IPS-20b (cell line): ENCODE measurements around the gene MSI2.

Experiments used
- H3K27ac ChIP-seq: one replicate; pipeline ENCODE4 v1.5.1; 2013; ENCODE audit warnings: low read length
- H3K27me3 ChIP-seq: 2 replicates; pipeline ENCODE4 v1.6.1; 2013; ENCODE audit warnings: mild to moderate bottlenecking, low read length, inconsistent platforms; ENCODE audit not compliant: insufficient read depth
- H3K36me3 ChIP-seq: 2 replicates; pipeline ENCODE4 v1.6.1; 2013; ENCODE audit warnings: low read depth, mild to moderate bottlenecking, inconsistent platforms, low read length, moderate library complexity; ENCODE audit not compliant: insufficient read depth
- H3K4me1 ChIP-seq: 2 replicates; pipeline ENCODE4 v1.6.1; 2013; ENCODE audit warnings: mild to moderate bottlenecking, control low read depth, inconsistent platforms, low read length, moderate library complexity; ENCODE audit not compliant: insufficient read depth
- H3K4me3 ChIP-seq: 2 replicates; pipeline ENCODE4 v1.5.1; 2013; ENCODE audit warnings: mild to moderate bottlenecking, low read length, inconsistent platforms
- H3K9ac ChIP-seq: 2 replicates; pipeline ENCODE4 v1.6.1; 2013; ENCODE audit warnings: low read depth, mild to moderate bottlenecking, inconsistent platforms, low read length, moderate library complexity
- H3K9me3 ChIP-seq: 2 replicates; pipeline ENCODE4 v1.6.1; 2013; ENCODE audit warnings: mild to moderate bottlenecking, low read depth, low read length, inconsistent platforms; ENCODE audit not compliant: insufficient read depth

The MSI2 gene

DNA sequence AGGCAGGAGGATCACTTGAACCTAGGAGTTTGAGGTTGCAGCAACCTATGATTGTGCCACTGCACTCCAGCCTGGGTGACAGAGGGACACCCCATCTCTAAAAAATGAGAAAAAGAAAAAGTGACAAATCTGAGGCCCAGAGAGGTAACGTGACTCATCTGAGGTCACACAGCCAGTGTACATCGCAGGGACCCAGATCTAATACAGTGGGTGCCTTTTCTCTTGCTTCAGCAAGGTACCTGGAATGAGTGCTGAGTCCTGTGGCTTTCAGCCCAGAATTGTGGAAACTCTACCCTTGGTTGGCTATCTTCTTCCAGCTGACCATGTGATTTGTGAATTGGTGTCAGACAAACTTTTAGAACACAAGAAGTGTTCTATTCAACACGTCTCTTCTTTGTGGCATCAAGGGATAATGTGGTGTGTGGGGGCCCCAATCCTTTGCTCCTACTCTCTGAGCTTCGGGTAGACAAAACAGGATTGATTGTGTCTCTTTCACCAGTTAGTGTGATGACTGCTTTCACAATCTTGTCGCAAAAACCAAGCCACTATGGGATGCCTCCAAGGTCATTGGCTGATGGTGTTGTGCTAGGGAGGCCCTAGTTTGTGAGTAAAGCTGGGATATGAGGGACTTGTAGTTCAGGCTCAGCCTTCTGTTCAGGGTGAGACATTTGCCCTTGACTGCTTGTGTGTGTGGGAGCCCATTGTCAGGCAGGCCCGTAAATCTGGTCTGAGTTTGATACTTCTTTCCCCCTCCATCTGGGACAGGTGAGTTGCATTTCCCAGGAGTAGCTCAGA is 71.0 kb downstream of the MSI2 start:
- Histone ChIP-seq H3K27me3 (no peaks in the 10 kb centered on the region), H3K4me3 (no peak overlapping the region), H3K36me3 (peaks cover 16% of the 10 kb centered on the region; the same call in 1 of the 2 replicates), H3K27ac (no peak overlapping the region), H3K9me3 (no peaks in the 10 kb centered on the region), H3K9ac (no peak overlapping the region), H3K4me1 (peaks cover 5% of the 10 kb centered on the region; the same call in 1 of the 2 replicates)

DNA sequence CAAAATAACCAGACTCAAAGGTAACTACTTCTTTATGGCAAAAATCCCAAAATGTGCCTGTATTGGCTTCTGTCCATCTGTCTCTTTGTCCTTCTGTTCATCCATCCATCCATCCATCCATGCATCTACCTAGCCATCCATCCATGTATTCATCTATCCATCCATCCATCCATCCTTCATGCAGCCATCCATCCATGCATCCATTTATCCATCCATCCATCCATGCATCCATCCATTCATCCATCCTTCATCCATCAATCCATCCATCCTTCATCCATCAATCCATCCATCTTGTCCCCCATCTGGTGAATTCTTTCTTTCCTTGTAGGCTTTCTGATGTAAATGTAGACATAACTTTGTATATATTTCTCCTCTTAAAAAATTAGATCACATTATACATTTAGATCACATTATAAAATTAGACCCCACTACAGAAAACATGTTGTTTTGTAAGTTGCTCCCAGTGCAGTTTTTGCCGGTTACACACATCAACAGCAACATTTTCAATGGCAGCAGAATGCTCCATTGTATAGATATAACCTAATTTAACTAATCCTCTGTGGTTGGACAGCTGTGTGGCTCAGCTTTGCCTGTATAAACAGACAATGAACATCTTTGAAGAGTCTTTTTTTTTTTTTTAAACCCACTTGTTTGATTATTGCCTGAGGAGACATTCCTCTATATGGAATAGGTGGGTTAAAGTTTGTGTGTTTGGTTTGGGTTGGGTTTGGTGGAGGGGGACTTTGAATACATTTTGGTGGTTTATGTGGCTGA is 72.0 kb downstream of the MSI2 start:
- H3K4me3 ChIP-seq = no peak overlapping the region
- no peaks in the 10 kb centered on the region for H3K9me3 ChIP-seq
- H3K36me3 ChIP-seq = peaks cover 16% of the 10 kb centered on the region; the same call in 1 of the 2 replicates
- H3K27ac ChIP-seq = no peak overlapping the region
- no peak overlapping the region for H3K9ac ChIP-seq
- peaks cover 10% of the 10 kb centered on the region; the same call in 1 of the 2 replicates for H3K4me1 ChIP-seq
- no peaks in the 10 kb centered on the region for H3K27me3 ChIP-seq

DNA sequence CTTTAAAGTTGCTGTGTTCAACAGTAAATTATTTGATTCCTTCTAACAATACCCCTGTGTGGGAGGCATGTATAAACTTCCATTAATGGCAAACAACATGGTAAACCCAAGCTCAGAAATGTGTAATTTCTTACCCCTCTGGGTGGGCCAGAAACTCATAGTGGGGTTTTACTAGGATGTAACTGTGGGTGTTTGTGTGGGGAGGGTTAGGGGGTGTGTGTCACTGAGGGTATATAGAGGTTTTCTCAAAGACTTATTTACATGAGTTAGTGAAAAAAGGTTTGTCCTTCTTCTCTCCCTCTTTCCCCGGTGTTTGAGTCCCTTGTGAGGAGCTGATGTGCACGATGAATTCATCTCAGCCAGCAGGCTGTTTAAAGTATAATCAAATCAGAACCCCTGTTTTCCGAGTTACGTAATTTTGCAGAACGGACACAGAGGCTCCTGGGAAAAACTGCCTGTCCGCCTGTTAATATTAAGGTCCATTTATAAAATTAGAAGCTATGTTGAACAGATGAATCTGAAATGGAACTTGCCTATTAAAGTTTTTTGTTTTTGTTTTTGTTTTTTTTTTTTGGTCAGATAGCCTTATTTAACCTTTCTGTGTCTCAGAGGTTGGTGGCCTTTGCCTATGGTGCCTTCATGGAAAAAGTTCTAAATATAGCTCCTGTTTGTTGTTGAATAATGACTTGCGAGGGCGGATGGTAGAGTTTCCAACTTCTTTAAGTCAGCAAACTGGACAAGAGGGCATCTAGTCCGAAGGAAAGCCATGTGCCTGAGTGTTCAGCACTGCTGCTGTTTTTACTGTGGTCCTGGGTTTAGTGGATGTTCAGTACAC is 73.3 kb downstream of the MSI2 start:
- Histone ChIP-seq H3K27ac (no peak overlapping the region), H3K4me1 (peaks cover 10% of the 10 kb centered on the region; the same call in 1 of the 2 replicates), H3K27me3 (no peaks in the 10 kb centered on the region), H3K9ac (no peak overlapping the region), H3K9me3 (no peaks in the 10 kb centered on the region), H3K36me3 (peaks cover 10% of the 10 kb centered on the region; the same call in 1 of the 2 replicates), H3K4me3 (no peak overlapping the region)

DNA sequence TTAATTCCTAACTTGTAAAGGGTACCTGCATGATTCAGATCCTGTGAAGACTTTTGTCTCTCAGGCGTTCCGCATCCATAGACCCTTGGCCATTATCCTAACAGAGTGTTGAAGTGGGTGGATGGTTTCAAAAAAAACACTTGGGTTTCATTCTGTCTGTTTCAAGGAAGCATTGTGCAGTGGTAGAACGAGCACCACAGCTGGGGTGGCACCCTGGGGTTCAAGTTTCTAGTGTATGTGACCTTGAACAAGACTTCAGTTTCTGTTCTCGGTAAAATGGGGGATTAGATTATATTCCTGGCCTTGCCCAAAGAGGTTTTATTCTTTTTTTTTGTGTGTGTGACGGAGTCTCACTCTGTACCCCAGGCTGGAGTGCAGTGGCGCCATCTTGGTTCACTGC is 74.3 kb downstream of the MSI2 start:
- H3K4me3 ChIP-seq = no peak overlapping the region
- H3K27me3 ChIP-seq = no peaks in the 10 kb centered on the region
- no peak overlapping the region for H3K27ac ChIP-seq
- H3K9ac ChIP-seq = no peak overlapping the region
- no peaks in the 10 kb centered on the region for H3K9me3 ChIP-seq
- H3K36me3 ChIP-seq = 0 out of 2 replicates have a peak, but pooled peaks cover 5% of the 10 kb centered on the region
- H3K4me1 ChIP-seq = peaks cover 10% of the 10 kb centered on the region; the same call in 1 of the 2 replicates

DNA sequence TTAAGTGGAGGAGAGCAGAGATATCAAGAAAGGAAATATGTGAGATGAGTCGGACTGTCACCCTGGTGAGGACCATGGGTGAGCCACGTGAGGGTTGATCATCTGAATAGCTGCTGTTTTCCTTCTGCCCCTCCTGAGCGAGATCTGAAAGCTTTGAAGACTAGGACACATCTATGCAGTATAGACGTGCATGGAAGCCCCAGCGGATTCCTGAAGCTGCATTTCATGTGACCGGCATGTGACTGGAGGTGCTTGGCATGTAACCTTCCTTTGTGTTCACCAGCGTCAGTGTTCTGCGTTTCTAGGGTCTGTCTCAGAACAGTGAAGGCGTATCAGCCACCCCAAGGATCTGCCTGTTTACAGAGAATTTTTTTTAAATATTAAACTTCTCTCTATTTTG is 75.1 kb downstream of the MSI2 start:
- Histone ChIP-seq H3K27ac (no peak overlapping the region), H3K4me3 (no peak overlapping the region), H3K9ac (no peak overlapping the region), H3K4me1 (peaks cover 10% of the 10 kb centered on the region; the same call in 1 of the 2 replicates), H3K27me3 (no peaks in the 10 kb centered on the region), H3K9me3 (no peaks in the 10 kb centered on the region), H3K36me3 (0 out of 2 replicates have a peak, but pooled peaks cover 5% of the 10 kb centered on the region)

DNA sequence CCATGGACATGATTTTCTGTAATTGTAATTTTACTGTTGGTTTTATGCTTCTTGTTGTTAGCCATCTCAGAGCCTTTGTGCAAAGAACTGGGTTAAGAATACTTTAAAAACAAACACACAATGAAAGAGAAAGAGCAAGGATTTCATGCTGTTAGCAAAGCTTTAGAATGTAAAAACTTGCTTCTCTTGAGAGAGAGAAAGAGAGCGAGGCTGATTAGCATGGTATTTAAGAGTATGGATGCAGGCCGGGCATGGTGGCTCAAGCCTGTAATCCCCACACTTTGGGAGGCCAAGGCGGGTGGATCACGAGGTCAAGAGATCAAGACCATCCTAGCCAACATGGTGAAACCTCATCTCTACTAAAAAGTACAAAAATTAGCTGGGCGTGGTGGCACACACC is 76.2 kb downstream of the MSI2 start:
- H3K27ac ChIP-seq = no peak overlapping the region
- no peak overlapping the region for H3K9ac ChIP-seq
- H3K27me3 ChIP-seq = no peaks in the 10 kb centered on the region
- peaks cover 10% of the 10 kb centered on the region; the same call in 1 of the 2 replicates for H3K4me1 ChIP-seq
- H3K9me3 ChIP-seq = no peaks in the 10 kb centered on the region
- H3K36me3 ChIP-seq = 0 out of 2 replicates have a peak, but pooled peaks cover 5% of the 10 kb centered on the region
- H3K4me3 ChIP-seq = no peak overlapping the region

DNA sequence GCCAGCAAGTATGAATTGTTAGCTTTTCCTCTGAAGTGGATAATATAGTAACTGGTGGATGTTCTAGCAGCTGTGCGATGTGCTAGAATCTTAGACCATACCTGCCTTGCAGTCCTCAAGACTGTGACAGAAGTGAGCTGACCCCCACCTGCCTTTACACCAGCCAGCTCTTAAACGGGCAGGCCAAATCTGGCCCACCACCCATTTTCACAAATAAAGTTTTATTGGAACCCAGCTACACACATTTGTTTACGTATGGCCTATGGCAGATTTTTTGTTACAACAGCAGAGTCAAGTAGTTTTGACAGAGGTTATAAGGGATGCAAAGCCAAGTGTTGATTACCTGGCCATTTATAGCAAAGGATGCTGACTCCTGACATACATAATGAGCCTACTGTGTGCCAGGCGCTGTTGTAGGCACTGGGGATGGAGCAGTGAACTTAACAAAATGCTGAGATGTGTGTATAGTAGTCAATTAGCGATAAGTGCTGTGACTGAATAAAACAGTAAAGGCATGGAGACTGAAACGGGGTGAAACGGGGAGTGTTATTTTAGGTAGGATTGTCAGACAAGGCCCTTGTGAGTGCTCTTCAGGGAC is 79.0 kb downstream of the MSI2 start:
- peaks cover 14% of the 10 kb centered on the region; the same call in 1 of the 2 replicates for H3K4me1 ChIP-seq
- no peaks in the 10 kb centered on the region for H3K9me3 ChIP-seq
- H3K27me3 ChIP-seq = no peaks in the 10 kb centered on the region
- H3K4me3 ChIP-seq = no peak overlapping the region
- no peak overlapping the region for H3K9ac ChIP-seq
- no peak overlapping the region for H3K27ac ChIP-seq
- H3K36me3 ChIP-seq = peaks cover 5% of the 10 kb centered on the region; the same call in 1 of the 2 replicates

DNA sequence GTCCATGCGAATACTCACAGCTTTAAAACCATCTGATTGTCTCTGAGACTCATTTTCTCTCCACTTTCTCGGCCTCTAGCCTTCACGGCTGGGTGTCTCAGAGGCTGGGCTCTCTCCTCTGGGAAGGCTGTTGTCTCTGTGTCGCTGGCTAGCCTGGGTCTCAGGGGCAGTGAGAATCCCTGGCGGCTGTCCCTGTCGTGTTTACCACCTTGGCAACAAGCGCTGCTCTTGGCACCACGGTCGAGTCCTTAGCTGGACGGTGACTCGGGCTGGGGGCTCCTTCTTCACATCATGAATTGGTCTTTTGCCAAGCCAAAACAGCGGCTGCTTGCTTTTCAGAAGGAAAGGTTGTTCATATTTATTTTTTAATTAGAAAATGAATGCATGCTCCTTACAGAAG is 81.1 kb downstream of the MSI2 start:
- no peaks in the 10 kb centered on the region for H3K9me3 ChIP-seq
- peaks cover 5% of the 10 kb centered on the region; the same call in 1 of the 2 replicates for H3K36me3 ChIP-seq
- H3K4me3 ChIP-seq = no peak overlapping the region
- H3K9ac ChIP-seq = no peak overlapping the region
- H3K27me3 ChIP-seq = no peaks in the 10 kb centered on the region
- H3K4me1 ChIP-seq = peaks cover 25% of the 10 kb centered on the region; the same call in 1 of the 2 replicates
- H3K27ac ChIP-seq = no peak overlapping the region

DNA sequence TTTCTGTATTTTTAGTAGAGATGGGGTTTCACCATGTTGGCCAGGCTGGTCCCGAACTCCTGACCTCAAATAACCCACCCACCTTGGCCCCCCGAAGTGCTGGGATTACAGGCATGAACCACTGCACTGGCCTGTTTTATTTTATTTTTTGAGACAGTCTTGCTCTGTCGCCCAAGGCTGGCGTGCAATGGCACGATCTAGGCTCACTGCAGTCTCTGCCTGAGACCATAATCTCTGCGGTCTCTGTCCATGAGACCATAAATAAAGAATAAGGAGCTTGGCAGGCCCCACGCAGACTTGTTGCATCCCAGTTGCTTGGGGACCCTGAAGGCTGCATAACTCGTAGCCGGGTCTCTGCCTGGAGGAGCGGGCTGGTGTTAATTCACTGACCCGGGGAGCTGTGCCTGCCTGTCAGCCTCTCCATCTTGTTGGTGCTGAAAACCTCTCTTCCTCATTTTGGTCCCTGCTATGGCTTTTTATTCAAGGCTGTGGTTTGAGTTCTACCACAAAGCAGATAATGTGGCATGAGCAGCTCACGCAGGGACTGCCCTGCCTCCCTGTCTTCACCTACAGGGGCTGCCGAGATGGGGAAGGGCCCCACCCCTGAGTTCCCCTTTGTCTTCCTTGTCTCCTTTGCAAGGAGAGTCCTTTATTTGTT is 82.1 kb downstream of the MSI2 start:
- Histone ChIP-seq H3K36me3 (peaks cover 5% of the 10 kb centered on the region; the same call in 1 of the 2 replicates), H3K27ac (no peak overlapping the region), H3K4me1 (peaks cover 25% of the 10 kb centered on the region; the same call in 1 of the 2 replicates), H3K9ac (no peak overlapping the region), H3K4me3 (no peak overlapping the region), H3K9me3 (no peaks in the 10 kb centered on the region), H3K27me3 (no peaks in the 10 kb centered on the region)

DNA sequence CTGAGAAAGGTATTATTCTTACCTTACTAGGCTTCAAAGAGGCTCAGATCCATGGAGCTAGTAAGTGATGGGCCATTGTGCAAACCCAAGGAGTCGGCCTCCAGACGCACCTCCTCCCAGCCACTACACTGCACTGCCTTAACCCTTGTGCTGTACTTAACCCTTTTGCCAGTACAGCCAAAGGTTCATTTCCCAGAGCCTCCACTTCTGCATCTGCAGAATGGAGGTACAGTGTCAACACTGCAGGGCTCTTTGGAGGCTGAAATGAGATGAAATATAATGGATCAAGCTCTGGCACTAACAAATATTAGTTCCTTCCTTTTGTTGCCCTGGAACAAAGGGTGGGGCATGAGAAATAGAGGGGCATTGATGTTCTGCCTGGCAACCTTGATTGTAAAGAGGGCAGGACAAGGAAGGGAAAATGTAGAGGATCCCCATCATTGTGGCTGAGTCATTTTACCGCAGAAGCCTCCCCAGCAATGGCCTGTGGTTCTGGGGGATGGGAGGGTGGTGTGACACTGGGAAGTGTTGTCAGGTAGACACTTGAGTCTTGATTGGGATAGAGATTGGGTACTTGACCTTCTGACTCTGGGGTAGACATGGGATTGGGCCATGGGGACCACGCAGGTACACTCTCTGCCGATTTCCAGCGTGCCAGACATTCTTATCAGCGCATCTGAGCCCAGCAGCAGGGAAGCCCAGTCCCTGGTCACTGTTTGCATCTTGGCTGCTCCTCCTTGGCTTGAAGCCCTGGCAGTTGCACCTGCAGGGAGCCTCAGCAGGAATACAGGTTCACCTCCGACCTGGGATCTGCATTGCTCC is 84.0 kb downstream of the MSI2 start:
- Histone ChIP-seq H3K9ac (no peak overlapping the region), H3K9me3 (no peaks in the 10 kb centered on the region), H3K27me3 (no peaks in the 10 kb centered on the region), H3K4me1 (peaks cover 25% of the 10 kb centered on the region; the same call in 1 of the 2 replicates), H3K4me3 (no peak overlapping the region), H3K27ac (no peak overlapping the region), H3K36me3 (peaks cover 5% of the 10 kb centered on the region; the same call in 1 of the 2 replicates)
